H1 (cell line): ENCODE data around the gene TAMALIN. TPM values are rescaled to one million over a fixed set of nuclear protein-coding genes. Genes with fewer than 3 reads are reported as not detected.
A peak's percentile ranks its signal among the peaks of the same experiment; 100 is the strongest.

Experiments used
- ATF2 ChIP-seq: IDR thresholded peaks from 2 replicates; pipeline ENCODE4 v1.6.1; 2012; ENCODE audit warnings: low read length, inconsistent platforms
- CHD2 ChIP-seq: IDR thresholded peaks from 2 replicates; pipeline ENCODE4 v1.6.1; 2012; ENCODE audit warnings: low read length, improper control_type of control experiment
- CHD7 ChIP-seq: fragments of 300-600 bp; sonication (generic); IDR thresholded peaks from 2 replicates; pipeline ENCODE4 v1.7.1; 2012; ENCODE audit warnings: low read length, moderate library complexity, mild to moderate bottlenecking, inconsistent platforms; ENCODE audit not compliant: insufficient replicate concordance
- E2F6 ChIP-seq: IDR thresholded peaks from 2 replicates; pipeline ENCODE4 v1.6.1; 2012; ENCODE audit warnings: inconsistent platforms
- EGR1 ChIP-seq: IDR thresholded peaks from 2 replicates; pipeline ENCODE4 v1.6.1; 2011; ENCODE audit warnings: low read depth, low read length, borderline replicate concordance
- HDAC6 ChIP-seq: IDR thresholded peaks from one replicate; pipeline ENCODE4 v1.7.1; 2012; ENCODE audit warnings: low read depth, mild to moderate bottlenecking, inconsistent platforms, low read length, moderate library complexity
- KDM5A ChIP-seq: fragments of 200-600 bp; IDR thresholded peaks from 2 replicates; pipeline ENCODE4 v1.7.1; 2012; ENCODE audit warnings: mild to moderate bottlenecking, low read length, inconsistent platforms, mixed read lengths
- MAFK ChIP-seq: IDR thresholded peaks from 2 replicates; pipeline ENCODE4 v1.6.1; 2012; ENCODE audit warnings: low read depth, mild to moderate bottlenecking, improper control_type of control experiment, low read length
- SUZ12 ChIP-seq: fragments of 200-600 bp; sonication (generic); IDR thresholded peaks from 2 replicates; pipeline ENCODE4 v1.6.1; 2012; ENCODE audit warnings: mild to moderate bottlenecking, inconsistent platforms, low read length, moderate library complexity, mixed read lengths
- polyA plus RNA-seq, 7 experiments: library from polyadenylated mRNA; depleted of rRNA in 3 of 7; stranded (reverse) in 5 of 7; unstranded in 2 of 7; fragments of >200 nt in 5 of 7; fragments of 200-250 nt in 2 of 7; gene quantifications; 1 replicate in 5 of 7; 2 replicates in 1 of 7; 4 replicates in 1 of 7; pipeline versions ENCODE4 v1.2.1 to v1.2.3, GENCODE V29; 2011 to 2013; ENCODE audit warnings: missing spikeins in 2 of 7, mixed read lengths in 2 of 7
- total RNA-seq: library from RNA; stranded (reverse); fragmentation: NEBNext Ultra II Directional; extraction: Animal tissue kit (Norgen Biotek cat#: 25700); gene quantifications from 2 replicates; pipeline ENCODE4 v1.2.1, GENCODE V29; 2021

Gene TAMALIN
- total and polyA plus RNA-seq, 2 of the 8 experiments (the other 6 are each of a cell fraction or from before 2014, with no cell fraction given) = 2.6 to 4.9 TPM

DNA sequence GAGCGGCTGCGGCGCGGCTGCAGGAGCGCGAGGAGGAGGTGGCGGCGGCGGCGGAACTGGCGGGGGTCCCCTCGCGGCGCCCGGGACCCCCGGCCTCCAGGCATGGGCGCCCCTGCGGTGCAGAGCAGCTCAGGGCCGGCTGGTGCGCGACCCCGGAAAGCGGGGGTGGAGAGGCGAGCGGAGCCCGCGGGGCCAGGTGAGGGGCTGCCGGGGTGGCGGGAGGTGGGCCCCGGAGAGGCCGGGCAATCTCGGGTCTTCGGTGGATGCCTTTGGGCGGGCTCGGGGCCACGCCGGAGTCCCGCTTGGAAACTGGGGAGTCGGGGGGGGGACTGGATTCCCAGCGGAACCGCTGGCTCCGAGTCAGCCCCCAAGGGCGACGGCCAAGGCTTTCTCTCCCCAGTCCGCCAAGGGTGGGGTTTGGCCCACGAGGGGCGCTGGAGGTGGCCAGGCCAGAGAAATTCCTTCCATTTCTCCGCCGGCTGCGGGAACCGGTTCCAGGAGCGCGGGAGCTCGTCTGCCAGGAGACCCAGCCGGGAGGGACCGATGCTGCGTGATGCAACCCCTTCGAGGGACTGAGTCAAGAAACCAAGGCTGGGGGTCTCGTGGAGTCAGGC is 30.6 kb downstream of the TAMALIN start (continued):
- no peak for TF ChIP-seq CHD7
- TF ChIP-seq EGR1 = 0 out of 2 replicates have a peak, but pooled peaks have one; percentile 32
- TF ChIP-seq HDAC6 = no peak
- TF ChIP-seq KDM5A = no peak
- no peak for TF ChIP-seq SUZ12
- TF ChIP-seq ATF2 = no peak
- no peak for TF ChIP-seq MAFK
- peak; percentile 99 for TF ChIP-seq E2F6
- no peak for TF ChIP-seq CHD2
